ENCODE measurements around the gene WDR86.

WDR86 gene

DNA sequence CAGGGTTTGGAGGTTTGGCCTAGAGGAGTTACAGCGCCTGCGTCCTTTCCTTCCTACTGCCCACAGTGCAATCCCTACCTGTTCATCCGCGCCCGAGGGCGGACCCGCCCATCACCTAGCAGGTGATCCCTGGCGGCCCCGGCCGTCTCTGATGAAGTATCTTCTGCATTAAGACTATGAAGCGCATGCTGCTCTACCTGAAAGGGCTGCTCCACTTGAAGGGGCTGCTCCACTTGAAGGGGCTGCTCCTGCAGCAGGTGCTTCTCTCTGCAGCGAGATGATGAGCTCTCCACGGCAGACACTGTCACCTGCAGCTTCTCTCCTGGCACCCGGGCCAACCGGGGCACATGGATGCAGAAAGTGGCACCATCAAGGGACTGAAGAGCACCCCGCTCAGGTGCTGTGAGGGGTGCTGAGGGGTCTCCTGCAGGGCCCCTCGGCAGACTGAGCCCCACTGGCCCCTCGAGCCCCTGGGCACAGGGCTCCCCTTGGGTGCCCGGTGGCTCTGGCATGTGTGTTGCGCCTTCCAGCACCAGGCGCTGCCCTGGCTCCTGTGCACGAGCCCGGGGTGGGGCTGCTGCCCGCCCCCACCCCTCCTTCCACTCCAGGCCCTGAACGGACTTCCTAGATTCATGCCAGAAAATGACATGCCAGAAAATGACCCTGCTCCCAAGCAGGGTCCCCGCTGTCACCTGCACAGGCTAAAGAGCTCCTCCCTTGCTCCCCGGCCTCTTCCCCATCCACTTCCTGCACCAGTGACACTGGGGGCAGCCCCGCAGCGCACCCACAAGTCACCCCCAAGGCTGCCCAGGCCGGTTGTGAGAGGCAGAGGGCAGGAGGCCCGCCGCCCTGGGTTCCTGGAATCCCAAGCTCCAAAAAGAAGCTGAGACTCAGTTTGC is 29.4 kb downstream of the WDR86 start:
- no peak for DNase-seq (ENCODE audit: low read depth)
- H3K4me3 ChIP-seq (ENCODE audit: low read depth, low read length) = no peak overlapping the region
- TF ChIP-seq, protein P1, sequence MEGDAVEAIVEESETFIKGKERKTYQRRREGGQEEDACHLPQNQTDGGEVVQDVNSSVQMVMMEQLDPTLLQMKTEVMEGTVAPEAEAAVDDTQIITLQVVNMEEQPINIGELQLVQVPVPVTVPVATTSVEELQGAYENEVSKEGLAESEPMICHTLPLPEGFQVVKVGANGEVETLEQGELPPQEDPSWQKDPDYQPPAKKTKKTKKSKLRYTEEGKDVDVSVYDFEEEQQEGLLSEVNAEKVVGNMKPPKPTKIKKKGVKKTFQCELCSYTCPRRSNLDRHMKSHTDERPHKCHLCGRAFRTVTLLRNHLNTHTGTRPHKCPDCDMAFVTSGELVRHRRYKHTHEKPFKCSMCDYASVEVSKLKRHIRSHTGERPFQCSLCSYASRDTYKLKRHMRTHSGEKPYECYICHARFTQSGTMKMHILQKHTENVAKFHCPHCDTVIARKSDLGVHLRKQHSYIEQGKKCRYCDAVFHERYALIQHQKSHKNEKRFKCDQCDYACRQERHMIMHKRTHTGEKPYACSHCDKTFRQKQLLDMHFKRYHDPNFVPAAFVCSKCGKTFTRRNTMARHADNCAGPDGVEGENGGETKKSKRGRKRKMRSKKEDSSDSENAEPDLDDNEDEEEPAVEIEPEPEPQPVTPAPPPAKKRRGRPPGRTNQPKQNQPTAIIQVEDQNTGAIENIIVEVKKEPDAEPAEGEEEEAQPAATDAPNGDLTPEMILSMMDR (conservative IDR thresholded peaks at IDR 0.05; ENCODE audit: low read depth, low read length) = no peak

DNA sequence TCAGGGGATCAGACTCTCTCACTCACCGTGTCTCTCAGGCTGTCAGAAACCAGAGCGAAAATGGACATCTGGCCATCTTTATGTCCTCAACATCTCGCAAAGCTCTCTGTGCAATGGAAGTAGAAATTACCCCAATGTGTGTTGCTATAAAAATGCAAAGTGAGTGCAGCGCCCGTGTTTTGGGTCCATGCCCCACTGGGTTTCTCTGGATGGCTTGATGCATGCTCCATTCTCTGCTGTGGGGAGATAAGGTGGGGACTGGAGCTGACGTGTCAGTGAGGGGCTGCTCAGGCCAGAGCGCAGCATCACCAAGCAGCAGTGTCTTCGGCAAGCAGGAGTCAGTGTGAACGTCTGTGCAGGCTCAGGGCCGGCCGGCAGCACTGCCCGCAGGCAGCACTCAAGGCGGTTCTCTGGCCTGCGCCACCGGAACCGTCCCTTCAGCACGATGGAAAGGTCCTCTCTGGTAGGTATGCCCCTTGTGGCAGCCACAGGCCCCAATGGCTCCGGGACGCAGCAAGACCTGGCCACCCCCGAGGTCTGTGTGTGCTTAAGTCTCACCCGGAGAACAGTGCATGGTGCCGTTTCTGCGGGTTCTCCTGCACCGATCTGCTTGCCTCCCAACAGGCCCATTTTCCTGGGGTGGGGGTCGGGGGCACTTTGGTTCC is 30.2 kb downstream of the WDR86 start:
- no peak overlapping the region for H3K4me3 ChIP-seq (ENCODE audit: low read depth, low read length)
- TF ChIP-seq, protein P1 (conservative IDR thresholded peaks at IDR 0.05; ENCODE audit: low read depth, low read length) = no peak
- no peak for DNase-seq (ENCODE audit: low read depth)

DNA sequence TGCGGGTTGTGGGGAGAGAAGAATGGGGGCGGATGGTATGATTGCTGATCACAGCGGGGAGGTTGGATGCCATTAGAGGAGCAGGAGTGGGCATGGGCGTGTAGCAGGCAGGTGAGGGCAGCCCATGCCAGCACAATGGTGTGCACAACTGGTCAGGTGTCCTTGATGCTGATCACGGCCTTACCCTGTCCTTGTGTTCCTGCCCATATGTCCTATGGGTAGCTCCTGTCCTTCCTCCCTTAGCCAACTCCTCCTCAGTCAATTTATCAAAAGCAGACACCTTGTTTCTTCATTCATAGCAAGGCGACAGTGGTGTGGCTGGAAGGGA is 30.7 kb downstream of the WDR86 start:
- TF ChIP-seq, protein P1 (conservative IDR thresholded peaks at IDR 0.05; ENCODE audit: low read depth, low read length) = no peak
- DNase-seq (ENCODE audit: low read depth) = no peak
- no peak overlapping the region for H3K4me3 ChIP-seq (ENCODE audit: low read depth, low read length)

DNA sequence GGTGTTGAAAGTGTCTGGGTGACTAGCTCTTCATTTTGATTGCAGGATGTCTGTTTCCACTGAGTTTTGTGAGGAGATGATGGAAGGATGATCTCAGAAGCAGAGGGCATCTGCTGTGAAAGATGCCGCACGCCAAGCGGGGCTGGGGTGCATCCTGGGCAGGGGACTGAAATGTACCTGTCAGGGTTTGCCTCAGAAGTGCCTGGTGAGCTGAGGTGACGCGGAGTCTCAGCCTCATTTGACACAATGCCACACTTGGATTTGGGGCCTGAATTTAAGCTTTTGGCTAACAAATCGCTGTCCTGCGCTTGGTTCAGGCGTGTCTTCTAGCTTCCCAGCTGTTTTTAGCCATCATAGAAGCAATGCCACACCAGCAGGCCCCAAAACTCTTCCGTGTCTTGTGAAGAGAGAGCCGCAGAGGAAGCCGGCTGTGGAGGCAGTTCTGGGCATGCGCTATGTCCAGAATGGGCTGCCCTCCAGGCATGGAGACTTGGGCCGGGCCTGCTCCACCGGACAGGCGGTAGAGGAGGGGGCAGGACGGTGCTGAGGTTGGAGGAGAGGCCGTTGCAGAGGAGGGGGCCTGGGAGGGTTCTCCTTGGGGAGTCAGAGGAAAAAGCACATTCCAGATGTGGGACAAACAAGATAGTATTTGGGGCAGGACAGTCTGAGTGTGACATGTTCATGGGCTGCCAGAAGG is 31.2 kb downstream of the WDR86 start:
- TF ChIP-seq, protein P1 (conservative IDR thresholded peaks at IDR 0.05; ENCODE audit: low read depth, low read length) = no peak
- H3K4me3 ChIP-seq (ENCODE audit: low read depth, low read length) = no peak overlapping the region
- no peak for DNase-seq (ENCODE audit: low read depth)

DNA sequence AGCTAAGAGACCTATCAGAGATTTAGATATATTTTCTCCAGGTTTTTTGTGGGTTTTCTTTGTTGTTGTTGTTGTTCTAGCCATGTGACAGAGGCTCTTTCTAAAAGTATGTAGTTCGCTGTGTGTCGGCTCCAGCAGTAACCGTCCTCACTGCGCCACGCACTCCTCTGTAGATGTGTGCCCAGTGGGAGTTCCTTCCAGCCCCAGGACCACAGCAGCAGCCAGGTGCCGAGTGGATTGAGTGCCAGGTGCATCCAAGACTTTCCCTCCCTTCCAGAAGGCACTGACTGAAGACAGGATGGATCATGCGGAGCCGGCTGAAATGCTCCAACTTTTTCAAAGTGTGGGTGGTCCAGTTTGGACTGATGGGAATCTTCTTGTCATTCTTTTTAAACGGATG is 31.8 kb downstream of the WDR86 start:
- DNase-seq (ENCODE audit: low read depth) = no peak
- H3K4me3 ChIP-seq (ENCODE audit: low read depth, low read length) = no peak overlapping the region
- TF ChIP-seq, protein P1 (conservative IDR thresholded peaks at IDR 0.05; ENCODE audit: low read depth, low read length) = no peak

DNA sequence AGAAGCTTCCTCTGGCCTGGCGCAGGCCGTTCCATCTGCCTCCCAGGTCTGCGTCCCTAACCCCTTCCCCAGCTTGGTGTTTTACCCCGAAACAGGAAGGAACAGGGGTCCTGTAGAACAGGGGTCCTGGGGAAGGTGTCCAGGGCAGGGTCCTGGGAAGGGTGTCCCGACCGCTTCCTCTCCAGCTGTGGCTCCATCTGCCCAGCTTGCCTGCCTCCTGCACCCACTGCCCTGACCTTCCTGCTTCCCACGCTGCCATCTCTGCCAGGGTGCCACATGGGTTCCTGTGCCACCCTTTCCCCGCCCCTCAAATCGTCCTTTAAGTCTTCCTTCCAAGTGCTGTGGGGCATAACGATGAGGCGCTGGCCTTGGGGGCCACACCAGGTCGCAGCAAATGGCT is 32.4 kb downstream of the WDR86 start:
- TF ChIP-seq, protein P1 (conservative IDR thresholded peaks at IDR 0.05; ENCODE audit: low read depth, low read length) = no peak
- no peak for DNase-seq (ENCODE audit: low read depth)
- no peak overlapping the region for H3K4me3 ChIP-seq (ENCODE audit: low read depth, low read length)
